Measurements from ENCODE around the gene IVL. TPM values are rescaled to one million over a fixed set of nuclear protein-coding genes. Genes with fewer than 3 reads are reported as not detected.
A peak's percentile ranks its signal among the peaks of the same experiment; 100 is the strongest.

IVL gene
- total RNA-seq, 1 experiment from 2014 or later = not detected

GRCh38 chr1:152926091-152926490 lies 17.7 kb downstream of the IVL start:
- no TSS peak for BruUV-seq (replicated peaks)
- Histone ChIP-seq H3K4me1 (no peaks in the 10 kb centered on the region), H3K36me3 (ENCODE audit: control insufficient read depth, insufficient read depth, low read length) (no peaks in the 10 kb centered on the region), H3K27me3 (replicated peaks; ENCODE audit: control insufficient read depth, insufficient read depth, low read length) (no peaks in the 10 kb centered on the region), H3K4me3 (ENCODE audit: low read depth, low read length) (no peak overlapping the region), H3K9me3 (no peaks in the 10 kb centered on the region; the same call in 1 of the 2 replicates)
- Mint-ChIP-seq H3K4me1 (ENCODE audit: low read depth, unreplicated experiment) (peaks cover 7% of the 10 kb centered on the region), H3K27ac (ENCODE audit: unreplicated experiment) (no peak overlapping the region), H3K9me3 (ENCODE audit: unreplicated experiment) (peaks cover 20% of the 10 kb centered on the region), H3K36me3 (ENCODE audit: insufficient read depth, unreplicated experiment) (no peaks in the 10 kb centered on the region), H3K4me3 (ENCODE audit: unreplicated experiment) (no peak overlapping the region), H3K27me3 (ENCODE audit: insufficient read depth, unreplicated experiment) (peaks cover 9% of the 10 kb centered on the region)
- DNase-seq = peak in 1 of 2 experiments; percentile 19
- intact Hi-C loops (cut with micrococcal nuclease; ENCODE audit: unreplicated experiment) = loop anchor here (1.0 to 10.0 kb wide), 2 partner anchors 55 to 271 kb away; no protein-coding TSS in a partner anchor
- TF ChIP-seq CTCF (IDR thresholded peaks at IDR 0.05; ENCODE audit: insufficient read depth in 1 of 2, low read depth in 1 of 2, low read length in 1 of 2, severe bottlenecking in 1 of 2, unreplicated experiment in 1 of 2) = peak; percentile 20 to 34
- CTCF ChIA-PET = no interaction called here
- POLR2A ChIA-PET = interaction anchor here (0.5 kb wide), 1 partner anchor 343 kb away, joined by 3 read pairs; no protein-coding TSS in a partner anchor

GRCh38 chr1:152928671-152929070 lies 20.3 kb downstream of the IVL start:
- intact Hi-C loops (cut with micrococcal nuclease; ENCODE audit: unreplicated experiment) = loop anchor here (10.0 kb wide), 1 partner anchor 274 kb away; no protein-coding TSS in a partner anchor
- Mint-ChIP-seq H3K36me3 (ENCODE audit: insufficient read depth, unreplicated experiment) (no peaks in the 10 kb centered on the region), H3K9me3 (ENCODE audit: unreplicated experiment) (peaks cover 20% of the 10 kb centered on the region), H3K4me3 (ENCODE audit: unreplicated experiment) (no peak overlapping the region), H3K27ac (ENCODE audit: unreplicated experiment) (no peak overlapping the region), H3K27me3 (ENCODE audit: insufficient read depth, unreplicated experiment) (no peaks in the 10 kb centered on the region), H3K4me1 (ENCODE audit: low read depth, unreplicated experiment) (peaks cover 7% of the 10 kb centered on the region)
- Histone ChIP-seq H3K36me3 (ENCODE audit: control insufficient read depth, insufficient read depth, low read length) (no peaks in the 10 kb centered on the region), H3K4me1 (no peaks in the 10 kb centered on the region), H3K27me3 (replicated peaks; ENCODE audit: control insufficient read depth, insufficient read depth, low read length) (no peaks in the 10 kb centered on the region), H3K4me3 (ENCODE audit: low read depth, low read length) (no peak overlapping the region), H3K9me3 (no peaks in the 10 kb centered on the region; the same call in 1 of the 2 replicates)
- ChIA-PET POLR2A (no interaction called here), CTCF (no interaction called here)
- BruUV-seq (replicated peaks) = no TSS peak
- no peak for DNase-seq
- TF ChIP-seq CTCF (IDR thresholded peaks at IDR 0.05; ENCODE audit: insufficient read depth in 1 of 2, low read depth in 1 of 2, low read length in 1 of 2, severe bottlenecking in 1 of 2, unreplicated experiment in 1 of 2) = no peak

- no peaks in the 10 kb centered on the region for H3K4me1 ChIP-seq
- peaks cover 5% of the 10 kb centered on the region for H3K27me3 Mint-ChIP-seq (ENCODE audit: insufficient read depth, unreplicated experiment)
- no TSS peak for BruUV-seq (replicated peaks)
- H3K27me3 ChIP-seq (replicated peaks; ENCODE audit: control insufficient read depth, insufficient read depth, low read length) = no peaks in the 10 kb centered on the region
- no peak overlapping the region for H3K27ac Mint-ChIP-seq (ENCODE audit: unreplicated experiment)
- ChIA-PET CTCF (no interaction called here), POLR2A (no interaction called here)
- H3K4me3 ChIP-seq (ENCODE audit: low read depth, low read length) = no peak overlapping the region
- no peak overlapping the region for H3K4me3 Mint-ChIP-seq (ENCODE audit: unreplicated experiment)
- H3K36me3 ChIP-seq (ENCODE audit: control insufficient read depth, insufficient read depth, low read length) = no peaks in the 10 kb centered on the region
- no peak for TF ChIP-seq CTCF (IDR thresholded peaks at IDR 0.05; ENCODE audit: insufficient read depth in 1 of 2, low read depth in 1 of 2, low read length in 1 of 2, severe bottlenecking in 1 of 2, unreplicated experiment in 1 of 2)
- H3K9me3 ChIP-seq = no peaks in the 10 kb centered on the region
- no peak for DNase-seq
- H3K36me3 Mint-ChIP-seq (ENCODE audit: insufficient read depth, unreplicated experiment) = no peaks in the 10 kb centered on the region
- H3K9me3 Mint-ChIP-seq (ENCODE audit: unreplicated experiment) = peaks cover 10% of the 10 kb centered on the region
- H3K4me1 Mint-ChIP-seq (ENCODE audit: low read depth, unreplicated experiment) = peaks cover 7% of the 10 kb centered on the region
- intact Hi-C loops (cut with micrococcal nuclease; ENCODE audit: unreplicated experiment) = no loop called here
These were observed 23.9 kb downstream of the IVL start for GRCh38 chr1:152932170-152932811.

All from Caco-2 (cell line).